ENCODE data around the gene PANK1. TPM values are rescaled to one million over a fixed set of nuclear protein-coding genes. Genes with fewer than 3 reads are reported as not detected.

PANK1 gene
- total and polyA plus RNA-seq, 2 of the 8 experiments (the other 6 are each of a cell fraction or from before 2014, with no cell fraction given) = 18.5 to 40.4 TPM

DNA sequence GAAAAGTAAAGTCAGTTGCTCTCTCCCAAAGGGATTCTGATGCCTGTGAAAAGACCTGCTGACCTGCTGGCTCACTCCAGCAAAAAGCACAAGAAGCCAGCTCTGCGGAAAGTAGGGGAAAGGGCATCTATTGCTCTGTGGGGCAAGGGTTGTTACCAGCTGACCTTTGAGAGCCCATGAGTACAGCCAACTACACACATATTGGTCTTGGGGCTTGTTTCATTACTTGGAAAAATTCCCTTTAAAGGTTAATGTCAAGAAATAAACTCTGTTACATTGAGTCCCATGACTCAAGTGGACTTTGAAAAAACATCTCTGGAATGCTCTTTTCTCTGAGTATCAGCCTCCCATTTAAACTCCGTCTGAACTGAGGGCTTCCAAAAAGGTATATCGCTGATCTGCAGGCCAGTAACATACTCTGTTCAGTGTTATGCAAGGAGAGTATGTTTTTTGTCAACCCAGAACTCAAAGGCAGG, 53.2 kb downstream of the PANK1 start:
- H3K23me2 ChIP-seq (ENCODE audit: low read depth, low read length) = no peaks in the 10 kb centered on the region
- no peak overlapping the region for H3K4me3 ChIP-seq (ENCODE audit: extremely low read depth in 1 of 4, insufficient read depth in 2 of 4, low read depth in 3 of 4, low read length in 4 of 4)
- ChIA-PET CTCF (ENCODE audit: partially characterized antibody) (interaction anchor here (0.7 to 1.4 kb wide), 2 partner anchors 27 to 31 kb away, joined by 3 to 4 read pairs; no protein-coding TSS in a partner anchor), POLR2A (ENCODE audit: partially characterized antibody) (no interaction called here)
- TF ChIP-seq NANOG (IDR thresholded peaks at IDR 0.05; ENCODE audit: insufficient read depth, low read depth, low read length, poor library complexity, severe bottlenecking) = no peak
- TF ChIP-seq RXRA (IDR thresholded peaks at IDR 0.05; ENCODE audit: insufficient read depth, low read depth, low read length) = no peak
- no peak for TF ChIP-seq KDM1A (IDR thresholded peaks at IDR 0.05; ENCODE audit: borderline replicate concordance, low read length)
- peaks cover 0 to 46% (median 21%) of the 10 kb centered on the region in 4 experiments; a peak in 6 of 8 replicates for H3K36me3 ChIP-seq (ENCODE audit: control insufficient read depth in 2 of 4, insufficient read depth in 4 of 4, low read length in 3 of 4)
- H3K4ac ChIP-seq (replicated peaks; ENCODE audit: insufficient read length, low read depth, low read length) = no peak overlapping the region
- H2BK15ac ChIP-seq (ENCODE audit: low read length) = no peak overlapping the region
- H3K14ac ChIP-seq (ENCODE audit: insufficient read length) = no peak overlapping the region
- H3K79me1 ChIP-seq (ENCODE audit: low read depth, low read length) = no peaks in the 10 kb centered on the region; the same call in 1 of the 2 replicates
- H3K79me2 ChIP-seq (ENCODE audit: control insufficient read depth in 1 of 2, insufficient read depth in 2 of 2, low read length in 2 of 2) = no peaks in the 10 kb centered on the region
- no peaks in the 10 kb centered on the region for H3K4me1 ChIP-seq (replicated peaks in 1 of 4; ENCODE audit: control insufficient read depth in 3 of 4, insufficient read depth in 4 of 4, low read length in 3 of 4)
- H2BK5ac ChIP-seq (ENCODE audit: low read depth, low read length) = no peak overlapping the region
- H3K9me3 ChIP-seq (ENCODE audit: insufficient read depth in 2 of 2, low read depth in 1 of 2, low read length in 1 of 2) = no peaks in the 10 kb centered on the region
- no peak overlapping the region for H2AK5ac ChIP-seq (ENCODE audit: low read depth, low read length)
- peaks cover 0 to 3% of the 10 kb centered on the region in 2 experiments for H4K20me1 ChIP-seq (replicated peaks in 1 of 2; ENCODE audit: control insufficient read depth in 1 of 2, insufficient read depth in 2 of 2, low read length in 2 of 2)
- no peak overlapping the region for H4K91ac ChIP-seq (replicated peaks; ENCODE audit: insufficient read length, low read length)
- H3K23ac ChIP-seq (ENCODE audit: insufficient read length) = no peak overlapping the region
- DNase-seq (ENCODE audit: low read depth in 1 of 2, low spot score in 2 of 2) (no peak), FAIRE-seq (no peak)
- H4K8ac ChIP-seq (ENCODE audit: extremely low read depth, insufficient read depth, low read length) = no peak overlapping the region
- no peak overlapping the region for H3K18ac ChIP-seq (ENCODE audit: extremely low read depth, low read length)
- H3K27ac ChIP-seq (ENCODE audit: low read depth, low read length) = no peak overlapping the region
- no peak overlapping the region for H3K56ac ChIP-seq (replicated peaks; ENCODE audit: insufficient read length, low read depth, low read length)
- no peak overlapping the region for H4K5ac ChIP-seq (ENCODE audit: insufficient read length, low read depth, low read length)
- no peak overlapping the region for H2AFZ ChIP-seq (ENCODE audit: low read length)
- H2BK120ac ChIP-seq (replicated peaks; ENCODE audit: low read depth, low read length) = no peak overlapping the region
- no peak overlapping the region for H3K4me2 ChIP-seq (ENCODE audit: insufficient read depth in 1 of 2, low read depth in 2 of 2, low read length in 2 of 2)
- 90% methylated on average over 3 of the region's 3 CpGs; no CpG with 5 or more reads in 1 of the 2 experiments for WGBS, 2 experiments (ENCODE audit: extremely low coverage in 1 of 2, insufficient coverage in 1 of 2, insufficient read length in 1 of 2, insufficient replicate concordance in 2 of 2, low coverage in 1 of 2, low lambda C conversion rate in 2 of 2, missing lambda C conversion rate in 1 of 2)
- H2BK12ac ChIP-seq (ENCODE audit: low read depth, low read length) = no peak overlapping the region
- no peak overlapping the region for H2BK20ac ChIP-seq (ENCODE audit: low read length)
- H3K9ac ChIP-seq (replicated peaks in 1 of 4; ENCODE audit: extremely low read depth in 1 of 4, low read depth in 3 of 4, low read length in 3 of 4) = no peak overlapping the region; a peak in 1 of 7 replicates
- peaks cover 0 to 1% (median 0%) of the 10 kb centered on the region in 4 experiments; a peak in 1 of 7 replicates for H3K27me3 ChIP-seq (replicated peaks in 1 of 4; ENCODE audit: control insufficient read depth in 3 of 4, extremely low read depth in 1 of 4, insufficient read depth in 3 of 4, low read length in 3 of 4)

All from H1 (cell line).